ENCODE data around the gene PAPPA2. TPM values are rescaled to one million over a fixed set of nuclear protein-coding genes. Genes with fewer than 3 reads are reported as not detected.
A peak's percentile ranks its signal among the peaks of the same experiment; 100 is the strongest.

The PAPPA2 gene
- total RNA-seq, 2 experiments from 2014 or later: 0.19 to 0.37 TPM

DNA sequence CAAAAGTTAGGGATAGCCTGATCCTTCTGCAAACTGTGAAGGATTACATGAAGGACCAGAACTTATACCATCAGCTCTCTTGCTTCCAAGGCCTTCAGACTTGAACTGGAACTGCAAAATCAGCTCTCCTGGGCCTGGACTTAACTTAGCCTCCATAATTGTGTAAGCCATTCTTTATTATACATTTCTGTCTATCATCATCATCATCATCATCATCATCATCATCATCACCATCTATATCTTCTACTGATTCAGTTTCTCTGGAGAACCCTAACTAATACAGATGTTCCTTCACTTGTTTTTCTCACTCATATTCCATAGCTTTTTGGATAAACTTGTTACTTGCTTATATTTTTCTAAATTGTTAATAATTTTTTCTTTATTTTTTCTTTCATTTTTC, 50.0 kb downstream of the PAPPA2 start:
- Mint-ChIP-seq H3K4me3 (no peak overlapping the region), H3K4me1 (ENCODE audit: low read depth) (no peaks in the 10 kb centered on the region), H3K9me3 (no peaks in the 10 kb centered on the region), H3K36me3 (ENCODE audit: low read depth) (no peaks in the 10 kb centered on the region), H3K27me3 (ENCODE audit: low read depth) (no peaks in the 10 kb centered on the region), H3K27ac (no peak overlapping the region)
- CTCF ChIA-PET: no interaction called here
- intact Hi-C loops (cut with micrococcal nuclease): no loop called here
- DNase-seq: no peak

- Mint-ChIP-seq H3K4me3 (no peak overlapping the region), H3K36me3 (ENCODE audit: low read depth) (no peaks in the 10 kb centered on the region), H3K27ac (no peak overlapping the region), H3K4me1 (ENCODE audit: low read depth) (no peaks in the 10 kb centered on the region), H3K9me3 (no peaks in the 10 kb centered on the region), H3K27me3 (ENCODE audit: low read depth) (no peaks in the 10 kb centered on the region)
- CTCF ChIA-PET: no interaction called here
- DNase-seq: no peak
- intact Hi-C loops (cut with micrococcal nuclease): no loop called here
Observed at GRCh38 chr1:176515310-176515709, 52.3 kb downstream of the PAPPA2 start.

DNA sequence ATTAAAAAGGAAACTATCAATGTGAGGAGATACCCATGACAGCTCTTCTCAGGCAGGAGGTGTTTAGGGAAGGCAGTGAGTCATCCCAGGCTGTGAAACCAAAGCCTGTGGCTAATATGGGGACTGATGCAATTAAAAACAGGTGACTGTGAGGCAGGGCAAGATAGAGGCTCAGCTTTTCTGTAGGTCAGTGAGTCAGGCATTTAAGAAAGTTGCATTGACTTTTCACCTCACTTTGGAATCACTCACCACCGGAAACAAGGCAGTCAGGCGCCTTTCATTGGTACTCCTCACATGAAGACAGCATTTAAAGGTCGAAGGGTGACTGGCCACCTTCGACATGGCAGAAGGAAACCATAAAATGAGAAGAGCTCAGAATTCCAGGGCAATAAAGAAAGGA, 54.5 kb downstream of the PAPPA2 start:
- peak; percentile 8 for DNase-seq
- Mint-ChIP-seq H3K27me3 (ENCODE audit: low read depth) (no peaks in the 10 kb centered on the region), H3K4me1 (ENCODE audit: low read depth) (no peaks in the 10 kb centered on the region), H3K36me3 (ENCODE audit: low read depth) (no peaks in the 10 kb centered on the region), H3K4me3 (no peak overlapping the region), H3K9me3 (no peaks in the 10 kb centered on the region), H3K27ac (no peak overlapping the region)
- intact Hi-C loops (cut with micrococcal nuclease): no loop called here
- CTCF ChIA-PET: interaction anchor here (1.2 kb wide), 1 partner anchor 43 kb away, joined by 4 read pairs; no protein-coding TSS in a partner anchor

- H3K27me3 Mint-ChIP-seq (ENCODE audit: low read depth): no peaks in the 10 kb centered on the region
- H3K4me3 Mint-ChIP-seq: no peak overlapping the region
- H3K4me1 Mint-ChIP-seq (ENCODE audit: low read depth): no peaks in the 10 kb centered on the region
- H3K36me3 Mint-ChIP-seq (ENCODE audit: low read depth): no peaks in the 10 kb centered on the region
- CTCF ChIA-PET: interaction anchor here (1.0 kb wide), 1 partner anchor 9 kb away, joined by 3 read pairs; no protein-coding TSS in a partner anchor
- H3K9me3 Mint-ChIP-seq: peaks cover 4% of the 10 kb centered on the region
- no peak for DNase-seq
- no peak overlapping the region for H3K27ac Mint-ChIP-seq
- intact Hi-C loops (cut with micrococcal nuclease): no loop called here
Observed at GRCh38 chr1:176521211-176521610, 58.2 kb downstream of the PAPPA2 start.

GRCh38 chr1:176522310-176522845, 59.4 kb downstream of the PAPPA2 start:
- no peaks in the 10 kb centered on the region for H3K36me3 Mint-ChIP-seq (ENCODE audit: low read depth)
- H3K4me3 Mint-ChIP-seq: no peak overlapping the region
- no peaks in the 10 kb centered on the region for H3K27me3 Mint-ChIP-seq (ENCODE audit: low read depth)
- CTCF ChIA-PET: no interaction called here
- intact Hi-C loops (cut with micrococcal nuclease): no loop called here
- H3K4me1 Mint-ChIP-seq (ENCODE audit: low read depth): no peaks in the 10 kb centered on the region
- no peak for DNase-seq
- H3K9me3 Mint-ChIP-seq: peaks cover 4% of the 10 kb centered on the region
- H3K27ac Mint-ChIP-seq: no peak overlapping the region

DNA sequence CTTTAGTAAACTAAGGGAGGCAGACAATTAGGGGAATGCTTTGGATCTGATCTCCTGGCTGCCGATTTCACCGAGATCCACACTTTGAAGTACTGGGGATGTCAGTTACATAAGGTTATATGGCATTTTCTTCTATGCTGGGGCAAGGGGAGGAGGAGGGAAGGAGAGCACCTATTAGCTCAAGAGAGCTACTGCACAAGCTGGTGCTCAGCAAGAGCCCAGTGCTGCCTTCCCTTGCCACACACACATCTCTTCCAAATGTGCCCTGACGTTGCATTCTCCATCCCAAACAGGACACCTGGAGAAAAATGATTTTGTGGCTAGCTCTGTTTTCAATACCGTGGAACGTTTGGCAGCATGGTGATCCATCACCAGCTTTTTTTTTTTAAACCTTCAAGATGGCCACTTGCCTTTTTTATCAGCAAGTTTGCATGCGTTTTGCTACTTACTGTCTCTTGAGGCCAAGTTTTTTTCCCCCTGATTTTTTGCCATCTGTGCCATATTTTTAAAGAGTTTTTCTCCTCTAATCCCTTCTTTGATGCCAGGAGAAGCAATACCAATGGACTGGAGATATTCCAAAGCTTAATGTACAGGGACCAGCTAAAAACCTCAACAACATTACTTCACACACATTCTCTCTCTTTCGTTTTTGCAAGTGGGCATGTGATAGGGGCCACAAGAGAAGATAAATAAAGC, 66.6 kb downstream of the PAPPA2 start:
- intact Hi-C loops (cut with micrococcal nuclease): no loop called here
- H3K27me3 Mint-ChIP-seq (ENCODE audit: low read depth): no peaks in the 10 kb centered on the region
- no peaks in the 10 kb centered on the region for H3K36me3 Mint-ChIP-seq (ENCODE audit: low read depth)
- no peak overlapping the region for H3K4me3 Mint-ChIP-seq
- no peaks in the 10 kb centered on the region for H3K9me3 Mint-ChIP-seq
- H3K27ac Mint-ChIP-seq: no peak overlapping the region
- H3K4me1 Mint-ChIP-seq (ENCODE audit: low read depth): no peaks in the 10 kb centered on the region
- CTCF ChIA-PET: interaction anchor here (1.0 kb wide), 1 partner anchor 9 kb away, joined by 3 read pairs; no protein-coding TSS in a partner anchor
- no peak for DNase-seq

- Mint-ChIP-seq H3K36me3 (ENCODE audit: low read depth) (no peaks in the 10 kb centered on the region), H3K27ac (no peak overlapping the region), H3K9me3 (no peaks in the 10 kb centered on the region), H3K4me3 (no peak overlapping the region), H3K4me1 (ENCODE audit: low read depth) (no peaks in the 10 kb centered on the region), H3K27me3 (ENCODE audit: low read depth) (no peaks in the 10 kb centered on the region)
- CTCF ChIA-PET: interaction anchor here (1.2 kb wide), 1 partner anchor 30 kb away, joined by 4 read pairs; no protein-coding TSS in a partner anchor
- intact Hi-C loops (cut with micrococcal nuclease): no loop called here
- DNase-seq: no peak
Observed at GRCh38 chr1:176531036-176531435, 68.1 kb downstream of the PAPPA2 start.

DNA sequence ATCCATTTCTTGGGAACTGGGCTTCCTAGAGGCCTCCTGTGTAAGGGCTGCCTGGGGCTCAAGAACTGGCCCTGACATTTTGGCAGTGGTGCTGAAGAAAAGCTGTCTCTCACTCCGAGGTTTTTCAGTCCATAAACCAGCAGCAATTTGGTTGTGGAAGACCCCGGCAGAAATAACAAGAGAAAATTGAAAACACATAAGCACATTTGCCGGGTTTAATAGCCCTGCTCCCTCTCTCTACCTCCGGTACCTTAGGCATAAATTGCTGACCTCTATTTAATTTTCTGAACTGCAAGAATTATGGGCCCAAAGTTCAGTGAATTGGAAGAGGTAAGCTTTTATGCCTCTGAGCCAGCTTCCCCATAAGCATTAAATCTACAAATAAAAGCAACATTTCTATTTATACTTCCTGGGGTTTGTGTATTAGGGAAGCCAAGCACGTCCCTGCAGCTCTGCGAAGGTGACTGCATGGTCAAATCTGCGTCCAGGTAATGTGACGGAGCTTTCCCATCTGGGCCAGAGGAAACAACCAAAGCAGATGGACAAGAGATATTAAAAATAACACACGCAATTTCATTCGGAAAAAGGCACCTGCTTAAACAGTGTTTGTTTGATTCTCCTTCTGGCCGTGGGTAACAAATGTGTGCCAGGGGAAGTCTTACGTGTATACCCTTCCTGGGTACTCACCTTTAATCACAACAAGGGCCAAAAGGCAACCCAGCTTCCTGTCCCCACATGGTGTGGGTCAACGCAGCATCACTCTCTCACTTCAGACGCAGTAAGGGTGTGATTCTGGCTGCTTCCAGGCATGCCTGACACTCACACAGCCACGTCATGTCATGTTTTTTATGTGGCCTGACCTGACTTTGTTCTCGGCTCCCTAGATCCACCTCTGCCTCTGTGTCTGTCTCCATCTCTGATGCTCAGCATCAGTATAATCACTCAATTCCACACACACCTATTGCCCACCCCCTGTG, 69.2 kb downstream of the PAPPA2 start:
- no peaks in the 10 kb centered on the region for H3K36me3 Mint-ChIP-seq (ENCODE audit: low read depth)
- CTCF ChIA-PET: no interaction called here
- H3K4me3 Mint-ChIP-seq: no peak overlapping the region
- H3K27ac Mint-ChIP-seq: no peak overlapping the region
- no peaks in the 10 kb centered on the region for H3K4me1 Mint-ChIP-seq (ENCODE audit: low read depth)
- H3K9me3 Mint-ChIP-seq: no peaks in the 10 kb centered on the region
- intact Hi-C loops (cut with micrococcal nuclease): no loop called here
- no peak for DNase-seq
- H3K27me3 Mint-ChIP-seq (ENCODE audit: low read depth): no peaks in the 10 kb centered on the region

DNA sequence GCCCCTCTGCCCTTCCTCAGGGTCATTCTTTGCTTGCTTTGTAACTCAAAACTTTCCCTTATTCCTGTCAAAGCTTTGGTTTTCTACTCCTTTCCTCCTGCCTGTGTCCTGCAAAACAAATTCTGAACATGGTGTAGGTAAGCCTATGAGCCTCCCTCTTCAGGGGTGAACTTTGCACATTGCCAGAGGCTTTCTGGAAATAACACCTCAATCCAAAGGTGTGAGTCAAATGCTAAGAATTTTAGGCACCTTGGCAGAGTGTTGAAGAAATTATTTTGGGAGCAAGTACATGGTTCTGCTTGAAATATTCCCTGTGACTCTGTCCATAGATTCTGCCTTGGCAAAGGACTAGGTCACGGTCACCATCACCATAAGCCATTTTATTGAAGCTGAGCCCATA, 70.0 kb downstream of the PAPPA2 start:
- Mint-ChIP-seq H3K27ac (no peak overlapping the region), H3K4me1 (ENCODE audit: low read depth) (no peaks in the 10 kb centered on the region), H3K4me3 (no peak overlapping the region), H3K9me3 (no peaks in the 10 kb centered on the region), H3K27me3 (ENCODE audit: low read depth) (no peaks in the 10 kb centered on the region), H3K36me3 (ENCODE audit: low read depth) (no peaks in the 10 kb centered on the region)
- no peak for DNase-seq
- intact Hi-C loops (cut with micrococcal nuclease): no loop called here
- CTCF ChIA-PET: interaction anchor here (0.9 kb wide), 1 partner anchor 158 kb away, joined by 3 read pairs; no protein-coding TSS in a partner anchor

DNA sequence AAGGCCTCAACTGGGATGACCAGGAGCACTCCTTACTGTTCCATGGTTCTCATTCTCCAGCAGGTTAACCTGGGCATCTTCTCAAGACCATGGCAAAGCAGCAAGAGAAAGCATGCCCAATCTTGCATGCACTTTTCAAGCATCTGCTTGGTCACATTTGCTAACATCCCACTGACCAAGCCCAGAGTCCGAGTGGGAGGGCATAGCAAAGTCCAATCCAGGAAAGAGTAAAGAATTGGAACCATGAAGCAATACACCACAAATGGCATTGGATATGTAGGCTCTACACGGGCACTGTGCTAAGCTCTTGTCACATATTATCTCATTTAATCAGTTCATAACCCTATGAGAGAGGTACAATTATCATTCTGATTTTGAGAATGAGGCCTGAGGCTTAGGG, 73.6 kb downstream of the PAPPA2 start:
- Mint-ChIP-seq H3K36me3 (ENCODE audit: low read depth) (no peaks in the 10 kb centered on the region), H3K27ac (no peak overlapping the region), H3K4me1 (ENCODE audit: low read depth) (no peaks in the 10 kb centered on the region), H3K27me3 (ENCODE audit: low read depth) (no peaks in the 10 kb centered on the region), H3K9me3 (no peaks in the 10 kb centered on the region), H3K4me3 (no peak overlapping the region)
- CTCF ChIA-PET: no interaction called here
- no peak for DNase-seq
- intact Hi-C loops (cut with micrococcal nuclease): no loop called here

DNA sequence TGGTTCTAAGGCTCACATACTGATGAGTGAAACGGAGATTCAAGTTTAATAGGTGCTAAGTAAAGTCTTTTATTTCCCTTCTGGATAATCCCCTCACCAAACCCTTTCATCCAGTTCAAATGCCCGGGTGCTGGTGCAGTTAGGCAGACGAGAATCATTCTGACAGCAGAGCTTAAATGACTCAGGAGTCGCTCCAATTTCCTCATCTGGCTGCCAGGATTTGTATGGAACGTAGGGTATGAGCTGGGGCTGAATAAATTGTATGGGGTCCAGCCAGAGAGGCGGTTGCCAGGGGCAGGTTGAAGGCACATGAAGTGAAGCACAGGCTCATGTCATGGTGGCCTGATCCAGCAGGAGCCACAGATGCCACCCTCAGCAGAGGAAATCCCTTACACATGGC, 76.0 kb downstream of the PAPPA2 start:
- no peaks in the 10 kb centered on the region for H3K4me1 Mint-ChIP-seq (ENCODE audit: low read depth)
- no peak overlapping the region for H3K27ac Mint-ChIP-seq
- no peaks in the 10 kb centered on the region for H3K9me3 Mint-ChIP-seq
- H3K4me3 Mint-ChIP-seq: no peak overlapping the region
- H3K36me3 Mint-ChIP-seq (ENCODE audit: low read depth): no peaks in the 10 kb centered on the region
- DNase-seq: no peak
- no peaks in the 10 kb centered on the region for H3K27me3 Mint-ChIP-seq (ENCODE audit: low read depth)
- CTCF ChIA-PET: no interaction called here
- intact Hi-C loops (cut with micrococcal nuclease): no loop called here

DNA sequence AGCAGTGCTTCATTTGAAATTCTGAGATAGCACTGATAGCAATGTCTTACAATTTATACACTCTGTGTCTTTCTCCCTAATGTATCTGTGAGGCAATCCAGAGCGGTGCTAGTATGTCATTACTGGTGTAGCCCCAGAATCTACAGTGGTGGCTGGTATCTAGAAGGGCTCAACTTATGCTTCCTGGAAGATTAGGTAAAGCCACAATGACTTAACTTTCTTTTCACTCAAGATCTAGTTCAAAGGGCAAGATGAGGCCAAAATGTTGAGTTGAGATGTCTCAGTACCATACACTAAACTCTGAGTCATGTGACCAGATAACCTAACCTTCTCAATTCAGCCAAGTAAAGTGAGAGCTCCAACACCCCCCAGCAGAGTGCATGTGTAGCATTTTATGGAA, 77.5 kb downstream of the PAPPA2 start:
- no peaks in the 10 kb centered on the region for H3K27me3 Mint-ChIP-seq (ENCODE audit: low read depth)
- no peak for DNase-seq
- CTCF ChIA-PET: no interaction called here
- H3K4me3 Mint-ChIP-seq: no peak overlapping the region
- H3K27ac Mint-ChIP-seq: no peak overlapping the region
- H3K36me3 Mint-ChIP-seq (ENCODE audit: low read depth): no peaks in the 10 kb centered on the region
- intact Hi-C loops (cut with micrococcal nuclease): no loop called here
- no peaks in the 10 kb centered on the region for H3K4me1 Mint-ChIP-seq (ENCODE audit: low read depth)
- H3K9me3 Mint-ChIP-seq: no peaks in the 10 kb centered on the region

Measured in activated naive CD4-positive, alpha-beta T cell treated with anti-CD3 and anti-CD28 coated beads for 36 hours (primary cell).